Naive thymus-derived CD8-positive, alpha-beta T cell (primary cell): ENCODE measurements around the gene GALR2. TPM values are rescaled to one million over a fixed set of nuclear protein-coding genes. Genes with fewer than 3 reads are reported as not detected.

Experiments used
- ATAC-seq, 2 donors: fragments of 150-1000 bp; cut with Tn5 transposase in 1 of 2; sonication (Bioruptor Pico), chemical (Tn5 transposase) in 1 of 2; 1 replicate in 1 of 2; 2 replicates in 1 of 2; pipeline ENCODE4 v1.10.0; 2021; ENCODE audit warnings: mild to moderate bottlenecking in 2 of 2, moderate library complexity in 2 of 2
- POLR2A ChIA-PET: fragments of 350-600 bp; sonication (Branson Sonifier 250); formaldehyde crosslinking; loops from one replicate; lab custom pipeline; 2021; ENCODE audit warnings: antibody characterized with exemption; lab: Charles Lee
- DNase-seq, 10 donors: peaks; one replicate each; pipeline versions ENCODE4 v3.0.0 to v3.0.0-alpha.2; 2020 to 2022
- H3K27ac Mint-ChIP-seq, 10 donors: one replicate each; pipeline ENCODE4 v1.8.0; 2020 to 2022; ENCODE audit warnings: mild to moderate bottlenecking in 10 of 10, mixed read lengths in 10 of 10, moderate library complexity in 4 of 10, inconsistent platforms in 1 of 10
- H3K27me3 Mint-ChIP-seq, 5 donors: one replicate each; pipeline ENCODE4 v1.8.0; 2021 to 2022; ENCODE audit warnings: mixed read lengths in 5 of 5
- H3K36me3 Mint-ChIP-seq, 3 donors: one replicate each; pipeline ENCODE4 v1.8.0; 2020 to 2022; ENCODE audit warnings: mixed read lengths in 3 of 3, mild to moderate bottlenecking in 2 of 3, inconsistent platforms in 1 of 3
- H3K4me1 Mint-ChIP-seq, 4 donors: one replicate each; pipeline ENCODE4 v1.8.0; 2021 to 2022; ENCODE audit warnings: mixed read lengths in 4 of 4
- H3K4me3 Mint-ChIP-seq, 10 donors: one replicate each; pipeline ENCODE4 v1.8.0; 2020 to 2022; ENCODE audit warnings: mild to moderate bottlenecking in 10 of 10, mixed read lengths in 10 of 10, moderate library complexity in 6 of 10, inconsistent platforms in 1 of 10
- H3K9me3 Mint-ChIP-seq, 9 donors: one replicate each; pipeline ENCODE4 v1.8.0; 2020 to 2022; ENCODE audit warnings: mixed read lengths in 9 of 9, mild to moderate bottlenecking in 3 of 9, inconsistent platforms in 1 of 9, moderate library complexity in 1 of 9
- polyA plus RNA-seq, 3 donors: library from polyadenylated mRNA; unstranded; fragments of 300-500 nt; fragmentation: Illumina TruSeq; gene quantifications; one replicate each; pipeline ENCODE4 v1.2.3, GENCODE V29; 2021
- total RNA-seq, 8 experiments: library from RNA in 2 of 8; stranded (reverse) in 2 of 8; gene quantifications; one replicate each; pipeline ENCODE4 v1.2.3 and lab custom pipeline; 2021 to 2026

GALR2 gene
- total and polyA plus RNA-seq, 5 experiments from 2014 or later = 0.70 TPM; not detected in 4

GRCh38 chr17:76106703-76107102, 32.1 kb downstream of the GALR2 start:
- H3K9me3 Mint-ChIP-seq = no peaks in the 10 kb centered on the region
- DNase-seq (no peak), ATAC-seq (no peak)
- H3K4me1 Mint-ChIP-seq = peaks cover 3 to 28% (median 23%) of the 10 kb centered on the region in 4 donors
- peaks cover 0 to 2% (median 0%) of the 10 kb centered on the region in 3 donors for H3K36me3 Mint-ChIP-seq
- H3K27me3 Mint-ChIP-seq = no peaks in the 10 kb centered on the region
- H3K27ac Mint-ChIP-seq = peak overlapping the region in 2 of 10 donors; percentile 25 to 48
- peak overlapping the region in 1 of 10 donors; percentile 18 for H3K4me3 Mint-ChIP-seq
- POLR2A ChIA-PET = interaction anchor here (0.5 kb wide), 1 partner anchor 77 kb away, joined by 4 read pairs; no protein-coding TSS in a partner anchor

- POLR2A ChIA-PET = no interaction called here
- no peak for ATAC-seq
- Mint-ChIP-seq H3K36me3 (no peaks in the 10 kb centered on the region), H3K27ac (no peak overlapping the region), H3K4me1 (peaks cover 2 to 22% (median 18%) of the 10 kb centered on the region in 4 donors), H3K9me3 (no peaks in the 10 kb centered on the region), H3K4me3 (no peak overlapping the region), H3K27me3 (no peaks in the 10 kb centered on the region)
- peak in 1 of 10 donors; percentile 14 for DNase-seq
Measured at GRCh38 chr17:76107509-76107908, 32.9 kb downstream of the GALR2 start.

- no peaks in the 10 kb centered on the region for H3K27me3 Mint-ChIP-seq
- DNase-seq (no peak), ATAC-seq (no peak)
- peaks cover 0 to 3% (median 0%) of the 10 kb centered on the region in 9 donors for H3K9me3 Mint-ChIP-seq
- no peaks in the 10 kb centered on the region for H3K4me1 Mint-ChIP-seq
- H3K27ac Mint-ChIP-seq = no peak overlapping the region
- no peaks in the 10 kb centered on the region for H3K36me3 Mint-ChIP-seq
- POLR2A ChIA-PET = interaction anchor here (1.7 to 2.2 kb wide), 2 partner anchors 8 to 162 kb away, joined by 3 to 9 read pairs; partner anchors contain the start of gene EXOC7
- H3K4me3 Mint-ChIP-seq = no peak overlapping the region
Measured at GRCh38 chr17:76111956-76112355, 37.4 kb downstream of the GALR2 start.

- H3K4me1 Mint-ChIP-seq = no peaks in the 10 kb centered on the region
- H3K36me3 Mint-ChIP-seq = no peaks in the 10 kb centered on the region
- no peak overlapping the region for H3K4me3 Mint-ChIP-seq
- no peaks in the 10 kb centered on the region for H3K27me3 Mint-ChIP-seq
- no peak for ATAC-seq
- no peak overlapping the region for H3K27ac Mint-ChIP-seq
- POLR2A ChIA-PET = interaction anchor here (0.5 to 0.8 kb wide), 3 partner anchors 153 to 182 kb away, joined by 3 read pairs; no protein-coding TSS in a partner anchor
- DNase-seq = no peak
- peaks cover 0 to 3% (median 0%) of the 10 kb centered on the region in 9 donors for H3K9me3 Mint-ChIP-seq
Measured at GRCh38 chr17:76115138-76115754, 40.7 kb downstream of the GALR2 start.

GRCh38 chr17:76119409-76120371, 45.1 kb downstream of the GALR2 start:
- Mint-ChIP-seq H3K36me3 (no peaks in the 10 kb centered on the region), H3K4me3 (peak overlapping the region in 3 of 10 donors; percentile 24 to 26 (median 26)), H3K27ac (peak overlapping the region in 2 of 10 donors; percentile 11 to 70), H3K9me3 (no peaks in the 10 kb centered on the region), H3K27me3 (no peaks in the 10 kb centered on the region), H3K4me1 (peaks cover 6 to 22% (median 17%) of the 10 kb centered on the region in 4 donors)
- POLR2A ChIA-PET = interaction anchor here (0.8 to 14.8 kb wide), 6 partner anchors 15 to 160 kb away, joined by 3 to 152 read pairs (median 58); partner anchors contain the start of gene ZACN
- DNase-seq (no peak), ATAC-seq (no peak)

GRCh38 chr17:76120658-76121008, 46.1 kb downstream of the GALR2 start:
- Mint-ChIP-seq H3K4me3 (peak overlapping the region in 5 of 10 donors; percentile 30 to 70 (median 41)), H3K27me3 (no peaks in the 10 kb centered on the region), H3K9me3 (no peaks in the 10 kb centered on the region), H3K36me3 (no peaks in the 10 kb centered on the region), H3K27ac (peak overlapping the region in 5 of 10 donors; percentile 16 to 86 (median 43)), H3K4me1 (peaks cover 9 to 28% (median 18%) of the 10 kb centered on the region in 4 donors)
- DNase-seq (no peak), ATAC-seq (no peak)
- POLR2A ChIA-PET = interaction anchor here (0.8 to 14.8 kb wide), 8 partner anchors 12 to 159 kb away, joined by 3 to 152 read pairs (median 8); no protein-coding TSS in a partner anchor

- H3K4me3 Mint-ChIP-seq = peak overlapping the region; percentile 28 to 78 (median 63)
- H3K36me3 Mint-ChIP-seq = no peaks in the 10 kb centered on the region
- DNase-seq = no peak
- H3K9me3 Mint-ChIP-seq = no peaks in the 10 kb centered on the region
- peak; percentile 13 to 37 for ATAC-seq
- H3K27ac Mint-ChIP-seq = peak overlapping the region in 8 of 10 donors; percentile 46 to 90 (median 80)
- POLR2A ChIA-PET = interaction anchor here (0.5 to 14.8 kb wide), 13 partner anchors 11 to 176 kb away, joined by 3 to 152 read pairs (median 7); partner anchors contain the start of gene FOXJ1
- H3K4me1 Mint-ChIP-seq = peaks cover 18 to 40% (median 31%) of the 10 kb centered on the region in 4 donors
- H3K27me3 Mint-ChIP-seq = no peaks in the 10 kb centered on the region
Measured at GRCh38 chr17:76121932-76122430, 47.4 kb downstream of the GALR2 start.

GRCh38 chr17:76122431-76123190, 48.0 kb downstream of the GALR2 start:
- Mint-ChIP-seq H3K27me3 (no peaks in the 10 kb centered on the region), H3K9me3 (no peaks in the 10 kb centered on the region), H3K4me3 (peak overlapping the region; percentile 45 to 78 (median 67)), H3K36me3 (no peaks in the 10 kb centered on the region), H3K4me1 (peaks cover 21 to 44% (median 35%) of the 10 kb centered on the region in 4 donors), H3K27ac (peak overlapping the region; percentile 46 to 90 (median 78))
- DNase-seq = no peak
- ATAC-seq = no peak
- POLR2A ChIA-PET = interaction anchor here (0.5 to 14.8 kb wide), 12 partner anchors 10 to 175 kb away, joined by 3 to 152 read pairs (median 6); no protein-coding TSS in a partner anchor

GRCh38 chr17:76123191-76123499, 48.6 kb downstream of the GALR2 start:
- Mint-ChIP-seq H3K4me3 (peak overlapping the region in 8 of 10 donors; percentile 29 to 77 (median 66)), H3K9me3 (no peaks in the 10 kb centered on the region)
- POLR2A ChIA-PET = interaction anchor here (0.6 to 14.8 kb wide), 11 partner anchors 9 to 395 kb away, joined by 3 to 152 read pairs (median 5); no protein-coding TSS in a partner anchor

GRCh38 chr17:76123749-76124581, 49.4 kb downstream of the GALR2 start:
- no peaks in the 10 kb centered on the region for H3K27me3 Mint-ChIP-seq
- H3K4me1 Mint-ChIP-seq = peaks cover 21 to 44% (median 35%) of the 10 kb centered on the region in 4 donors
- peak in 1 of 2 donors; percentile 19 for ATAC-seq
- no peaks in the 10 kb centered on the region for H3K9me3 Mint-ChIP-seq
- H3K36me3 Mint-ChIP-seq = no peaks in the 10 kb centered on the region
- H3K27ac Mint-ChIP-seq = peak overlapping the region; percentile 36 to 90 (median 72)
- H3K4me3 Mint-ChIP-seq = peak overlapping the region in 5 of 10 donors; percentile 18 to 77 (median 39)
- POLR2A ChIA-PET = interaction anchor here (0.6 to 14.8 kb wide), 11 partner anchors 11 to 395 kb away, joined by 3 to 152 read pairs (median 3); partner anchors contain the start of gene UBALD2
- DNase-seq = no peak

More at GRCh38 chr17:76123191-76123499, 48.6 kb downstream of the GALR2 start:
- H3K27me3 Mint-ChIP-seq = no peaks in the 10 kb centered on the region
- DNase-seq (no peak), ATAC-seq (no peak)
- H3K27ac Mint-ChIP-seq = peak overlapping the region in 9 of 10 donors; percentile 66 to 90 (median 75)
- no peaks in the 10 kb centered on the region for H3K36me3 Mint-ChIP-seq
- peaks cover 21 to 44% (median 35%) of the 10 kb centered on the region in 4 donors for H3K4me1 Mint-ChIP-seq
